ENCODE results near the gene CD14. TPM values are rescaled to one million over a fixed set of nuclear protein-coding genes. Genes with fewer than 3 reads are reported as not detected.
"Not testable (repeated sequence)": the region's sequence is repeated elsewhere in the genome, so short reads cannot be mapped to it uniquely, and the experiment has no call there.

Gene CD14
- total RNA-seq, 4 donors from 2014 or later: 7.6 to 58.1 (median 30.9) TPM

GRCh38 chr5:140641716-140642115, 8.7 kb upstream of the CD14 start:
- intact Hi-C loops (cut with DNase I): loop anchor here (5.0 to 10.0 kb wide), 2 partner anchors 74 to 237 kb away; partner anchors contain the start of gene ANKHD1
- 85 to 87% methylated on average over 7 to 8 of the region's 8 CpGs for WGBS, 2 donors
- H3K36me3 ChIP-seq: peaks cover 0 to 46% (median 21%) of the 10 kb centered on the region in 3 donors
- TF ChIP-seq, protein P1, sequence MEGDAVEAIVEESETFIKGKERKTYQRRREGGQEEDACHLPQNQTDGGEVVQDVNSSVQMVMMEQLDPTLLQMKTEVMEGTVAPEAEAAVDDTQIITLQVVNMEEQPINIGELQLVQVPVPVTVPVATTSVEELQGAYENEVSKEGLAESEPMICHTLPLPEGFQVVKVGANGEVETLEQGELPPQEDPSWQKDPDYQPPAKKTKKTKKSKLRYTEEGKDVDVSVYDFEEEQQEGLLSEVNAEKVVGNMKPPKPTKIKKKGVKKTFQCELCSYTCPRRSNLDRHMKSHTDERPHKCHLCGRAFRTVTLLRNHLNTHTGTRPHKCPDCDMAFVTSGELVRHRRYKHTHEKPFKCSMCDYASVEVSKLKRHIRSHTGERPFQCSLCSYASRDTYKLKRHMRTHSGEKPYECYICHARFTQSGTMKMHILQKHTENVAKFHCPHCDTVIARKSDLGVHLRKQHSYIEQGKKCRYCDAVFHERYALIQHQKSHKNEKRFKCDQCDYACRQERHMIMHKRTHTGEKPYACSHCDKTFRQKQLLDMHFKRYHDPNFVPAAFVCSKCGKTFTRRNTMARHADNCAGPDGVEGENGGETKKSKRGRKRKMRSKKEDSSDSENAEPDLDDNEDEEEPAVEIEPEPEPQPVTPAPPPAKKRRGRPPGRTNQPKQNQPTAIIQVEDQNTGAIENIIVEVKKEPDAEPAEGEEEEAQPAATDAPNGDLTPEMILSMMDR (IDR thresholded peaks at IDR 0.05): no peak
- no peak for TF ChIP-seq POLR2A (IDR thresholded peaks at IDR 0.05)
- no peaks in the 10 kb centered on the region for H3K27me3 ChIP-seq
- no peak for DNase-seq
- peak overlapping the region in 1 of 4 donors; percentile 11 for H3K27ac ChIP-seq
- peaks cover 17 to 67% (median 19%) of the 10 kb centered on the region in 3 donors for H3K4me1 ChIP-seq
- H3K9me3 ChIP-seq: no peaks in the 10 kb centered on the region
- H3K4me3 ChIP-seq: no peak overlapping the region

- WGBS, 2 donors: 0 to 2% methylated on average over 21 of the region's 63 CpGs
- Histone ChIP-seq H3K4me1 (peaks cover 11 to 50% (median 12%) of the 10 kb centered on the region in 3 donors), H3K4me3 (peak within 1 kb of the TSS; percentile 76 to 89 (median 85)), H3K36me3 (peaks cover 0 to 29% (median 10%) of the 10 kb centered on the region in 3 donors), H3K9me3 (no peaks in the 10 kb centered on the region), H3K27me3 (no peaks in the 10 kb centered on the region), H3K27ac (peak within 1 kb of the TSS; percentile 93 to 96 (median 95))
- peak in 3 of 4 donors; percentile 23 to 80 (median 40) for TF ChIP-seq POLR2A (IDR thresholded peaks at IDR 0.05)
- TF ChIP-seq, protein P1 (IDR thresholded peaks at IDR 0.05): peak; percentile 35 to 67 (median 50)
- peak; percentile 90 for DNase-seq
- intact Hi-C loops (cut with DNase I): loop anchor here (10.0 kb wide), 1 partner anchor 265 kb away; no protein-coding TSS in a partner anchor
Measured at GRCh38 chr5:140639148-140639981, 6.4 kb upstream of the CD14 start, which contains the start of gene TMCO6. TSS of gene TMCO6 (plus strand) at chr5:140639451. CDS start at chr5:140639528, 77 bp downstream.

DNA sequence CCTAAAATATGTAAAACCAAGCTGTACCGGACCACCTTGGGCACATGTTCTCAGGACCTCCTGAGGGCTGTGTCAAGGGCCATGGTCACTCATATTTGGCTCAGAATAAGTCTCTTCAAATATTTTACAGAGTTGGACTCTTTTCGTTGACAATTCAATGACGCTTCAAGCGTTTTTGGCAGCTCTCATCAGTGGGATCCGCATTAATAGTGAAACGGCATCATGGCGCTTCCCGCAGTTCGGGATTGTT, 5.8 kb upstream of the CD14 start:
- peak overlapping the region; percentile 93 to 96 (median 95) for H3K27ac ChIP-seq
- H3K27me3 ChIP-seq, DNase-seq, H3K9me3 ChIP-seq: not testable (repeated sequence)
- WGBS, 2 donors: 6 to 13% methylated on average over 9 of the region's 9 CpGs
- intact Hi-C loops (cut with DNase I): loop anchor here (10.0 kb wide), 1 partner anchor 264 kb away; no protein-coding TSS in a partner anchor
- peak overlapping the region; percentile 76 to 89 (median 85) for H3K4me3 ChIP-seq
- H3K36me3 ChIP-seq: peaks cover 0 to 23% (median 8%) of the 10 kb centered on the region in 3 donors
- peaks cover 11 to 53% (median 12%) of the 10 kb centered on the region in 3 donors for H3K4me1 ChIP-seq

- Histone ChIP-seq H3K27me3 (no peaks in the 10 kb centered on the region), H3K36me3 (peaks cover 0 to 10% (median 0%) of the 10 kb centered on the region in 3 donors), H3K4me1 (peaks cover 11 to 60% (median 23%) of the 10 kb centered on the region in 3 donors), H3K27ac (no peak overlapping the region), H3K4me3 (no peak overlapping the region), H3K9me3 (no peaks in the 10 kb centered on the region)
- TF ChIP-seq POLR2A (IDR thresholded peaks at IDR 0.05): no peak
- TF ChIP-seq, protein P1 (IDR thresholded peaks at IDR 0.05): no peak
- no peak for DNase-seq
- 77 to 88% methylated on average over 10 of the region's 10 CpGs for WGBS, 2 donors
- intact Hi-C loops (cut with DNase I): loop anchor here (10.0 kb wide), 1 partner anchor 263 kb away; no protein-coding TSS in a partner anchor
Measured at GRCh38 chr5:140637371-140638100, 4.6 kb upstream of the CD14 start.

DNA sequence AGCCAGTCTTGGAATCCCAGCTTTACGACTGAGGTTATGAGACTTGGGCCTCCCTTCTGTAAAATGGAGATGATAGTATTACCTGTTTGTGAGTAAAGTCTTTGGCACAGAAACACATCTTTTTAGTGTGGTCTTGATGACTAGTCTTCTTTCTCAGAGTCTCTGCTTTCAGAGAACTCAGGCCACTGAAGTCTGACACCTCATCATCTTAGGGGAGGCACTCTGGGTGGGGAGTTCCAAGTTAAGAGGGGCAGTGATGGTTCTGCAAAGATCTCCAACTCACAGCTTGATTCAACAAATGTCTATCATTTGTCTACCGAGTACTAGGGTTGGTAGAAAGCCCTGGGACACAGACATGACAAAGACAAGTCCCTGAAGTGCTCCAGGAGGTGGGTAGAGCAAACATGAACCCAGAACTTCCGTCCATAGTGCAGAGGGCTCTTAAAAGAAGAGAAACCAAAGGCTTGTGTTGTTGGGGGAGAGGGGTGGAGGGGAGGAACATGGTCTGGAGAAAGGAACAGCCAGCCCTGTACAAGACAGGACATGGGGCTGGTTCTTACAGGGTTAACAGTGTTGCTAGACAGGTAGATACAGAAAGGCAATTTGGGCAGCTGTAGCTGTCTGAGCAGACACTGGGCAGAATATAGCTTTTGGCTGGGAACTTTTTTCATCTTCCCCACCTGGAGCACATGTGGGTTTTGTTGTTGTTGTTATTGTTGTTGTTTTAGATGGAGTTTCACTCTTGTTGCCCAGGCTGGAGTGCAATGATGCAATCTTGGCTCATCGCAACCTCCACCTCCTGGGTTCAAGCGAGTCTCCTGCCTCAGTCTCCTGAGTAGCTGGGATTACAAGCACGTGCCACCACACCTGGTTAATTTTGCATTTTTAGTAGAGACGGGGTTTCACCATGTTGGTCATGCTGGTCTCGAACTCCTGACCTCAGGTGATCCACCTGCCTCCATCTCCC, 2.6 kb upstream of the CD14 start:
- Histone ChIP-seq H3K4me3 (no peak overlapping the region), H3K36me3 (no peaks in the 10 kb centered on the region), H3K9me3 (no peaks in the 10 kb centered on the region), H3K27me3 (no peaks in the 10 kb centered on the region), H3K27ac (peak overlapping the region in 1 of 4 donors; percentile 42), H3K4me1 (peaks cover 17 to 56% (median 31%) of the 10 kb centered on the region in 3 donors)
- no peak for TF ChIP-seq POLR2A (IDR thresholded peaks at IDR 0.05)
- TF ChIP-seq, protein P1 (IDR thresholded peaks at IDR 0.05): no peak
- DNase-seq: no peak
- intact Hi-C loops (cut with DNase I): loop anchor here (10.0 kb wide), 1 partner anchor 261 kb away; no protein-coding TSS in a partner anchor
- WGBS, 2 donors: 86 to 90% methylated on average over 7 of the region's 8 CpGs

Measured in esophagus squamous epithelium (tissue), 5 donors.